ENCODE data around the gene CLIP2.
"Not testable (repeated sequence)": the region's sequence is repeated elsewhere in the genome, so short reads cannot be mapped to it uniquely, and the experiment has no call there.

The CLIP2 gene

DNA sequence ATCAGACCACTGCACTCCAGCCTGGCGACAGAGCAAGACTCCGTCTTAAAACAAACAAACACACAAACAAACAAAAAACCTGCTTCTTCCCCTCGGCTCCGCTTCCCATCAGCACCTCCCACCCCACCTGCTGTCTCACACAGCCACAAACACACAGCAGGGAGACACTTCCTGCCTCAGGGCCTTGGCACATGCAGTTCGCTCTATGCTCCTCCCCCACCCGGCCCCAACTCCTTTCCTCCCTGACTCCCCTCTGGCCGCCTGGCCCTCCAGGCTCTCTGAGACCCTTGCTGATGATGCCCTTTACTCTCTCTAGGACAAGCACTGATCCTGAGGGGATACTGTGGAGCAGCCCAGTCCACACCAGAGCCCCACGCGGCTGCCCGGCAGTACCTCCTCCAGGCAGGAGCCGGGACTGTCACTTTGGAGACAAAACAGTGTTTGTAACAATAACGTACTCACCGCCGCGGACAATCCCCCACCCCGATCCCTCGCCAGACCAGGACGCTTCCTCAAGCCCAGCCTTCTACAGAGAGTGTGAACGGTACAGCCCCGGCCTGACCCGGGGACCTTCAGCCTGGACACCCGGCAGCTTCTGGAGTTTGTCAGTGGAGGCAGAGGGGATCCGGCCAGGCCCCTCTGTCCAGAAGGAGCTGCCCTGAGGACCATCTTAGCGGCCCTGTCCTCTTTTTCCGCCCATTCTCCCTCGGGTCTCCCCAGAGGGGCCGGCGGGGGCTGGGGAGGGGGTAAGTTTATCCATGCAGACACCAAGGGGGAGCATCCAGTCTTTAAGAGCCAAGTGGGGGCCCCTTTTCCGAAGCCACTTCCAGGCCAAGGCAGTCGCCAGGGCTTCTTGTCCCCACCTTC, 114.5 kb downstream of the CLIP2 start:
- FAIRE-seq (no peak), DNase-seq (ENCODE audit: low spot score) (no peak)

DNA sequence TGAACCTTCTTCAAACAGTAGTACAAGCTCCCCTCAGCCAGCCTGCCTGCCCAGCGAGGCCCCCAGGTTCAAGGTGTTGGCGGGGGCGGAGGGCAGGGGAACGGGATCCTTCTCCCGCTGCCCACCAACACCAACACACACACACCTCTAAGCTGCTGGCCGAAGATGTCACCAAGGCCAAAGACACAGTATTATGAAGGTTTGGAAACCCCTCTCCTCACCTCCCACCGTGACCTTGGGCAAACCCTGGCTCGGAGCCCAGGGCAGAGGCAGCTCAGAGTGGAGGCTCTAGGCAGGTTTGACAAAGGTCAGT, 115.1 kb downstream of the CLIP2 start:
- FAIRE-seq (no peak), DNase-seq (ENCODE audit: low spot score) (no peak)

DNA sequence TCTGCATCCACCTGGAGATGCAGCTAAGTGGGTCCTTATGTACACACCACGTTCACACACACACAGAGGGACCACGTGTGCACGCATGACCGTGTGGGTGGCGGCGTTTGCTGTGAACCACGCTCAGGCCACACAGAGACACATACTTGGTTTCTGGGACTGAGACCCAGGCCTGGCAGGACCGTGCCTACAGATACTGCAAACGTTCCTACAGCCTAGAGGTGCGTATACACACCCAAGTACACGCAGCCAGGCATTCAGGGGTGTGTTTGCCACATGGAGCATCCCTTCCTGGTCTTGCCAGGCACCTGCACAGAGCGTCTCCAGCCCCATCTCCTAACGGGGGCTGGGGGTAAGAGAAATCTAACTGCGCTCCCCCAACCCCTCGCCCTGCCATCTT, 115.5 kb downstream of the CLIP2 start:
- FAIRE-seq = no peak
- no peak for DNase-seq (ENCODE audit: low spot score)

DNA sequence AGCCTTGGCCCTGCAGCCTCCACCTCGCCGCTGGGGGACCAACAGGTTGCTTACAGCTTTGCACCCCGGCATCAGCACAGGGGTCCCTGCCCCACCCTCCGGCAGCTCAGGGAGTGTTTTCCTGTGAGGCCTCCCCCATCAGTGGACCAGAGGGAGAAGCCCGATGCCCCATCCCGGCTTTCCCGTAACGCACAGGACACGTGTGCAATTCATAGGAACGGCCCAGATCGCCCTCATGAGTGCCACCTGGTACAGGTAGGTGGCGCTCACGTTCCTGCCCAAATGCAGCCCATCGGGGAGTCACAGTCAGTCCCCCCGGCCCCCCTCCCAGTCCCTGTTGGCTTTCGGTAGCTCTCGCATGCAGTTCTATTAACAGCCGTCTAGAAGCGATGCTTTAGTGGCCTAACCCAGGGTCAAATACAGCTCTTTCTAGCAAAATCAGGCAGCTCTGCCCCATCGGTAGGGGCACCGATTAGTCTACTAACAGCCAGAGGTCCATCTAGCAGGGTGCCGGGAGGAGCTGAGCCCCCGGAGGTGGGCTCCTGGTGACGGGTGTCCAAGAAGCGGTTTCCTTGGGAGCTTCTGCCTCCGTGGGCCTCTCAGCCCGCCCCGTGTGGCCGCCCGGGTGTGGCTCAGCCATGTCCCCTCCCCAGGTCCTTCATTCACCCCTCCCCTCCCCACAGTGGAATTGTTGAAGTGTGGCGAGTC, 116.1 kb downstream of the CLIP2 start:
- DNase-seq (ENCODE audit: low spot score) (no peak), FAIRE-seq (no peak)

DNA sequence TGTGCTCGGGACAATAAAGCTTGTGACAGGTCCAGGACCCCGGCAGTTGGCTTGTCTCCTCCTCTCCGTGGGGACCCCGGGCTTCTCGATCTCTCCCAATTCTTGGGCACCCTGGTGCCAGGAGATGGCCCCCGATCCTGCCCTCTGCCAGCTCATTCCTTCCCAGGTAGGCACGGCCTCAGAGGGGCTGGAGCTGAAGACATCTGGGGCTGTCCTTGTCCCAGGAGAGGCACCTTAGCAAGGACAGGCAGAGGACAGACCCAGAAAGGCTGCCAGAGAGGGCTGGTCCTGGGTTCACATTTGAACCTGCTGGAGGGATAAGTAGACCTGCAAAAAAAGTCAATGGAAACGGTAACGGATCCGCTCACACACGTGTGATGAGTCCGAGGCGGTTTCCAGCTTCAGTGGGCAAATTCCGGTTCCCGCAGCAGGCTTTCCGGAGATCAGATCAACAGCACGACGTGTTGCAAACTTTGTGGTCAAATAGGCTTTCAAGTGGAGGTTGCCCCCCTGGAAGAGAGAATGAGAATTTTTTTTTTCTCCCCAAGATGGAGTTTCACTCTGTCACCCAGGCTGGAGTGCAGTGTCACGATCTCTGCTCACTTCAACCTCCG, 116.8 kb downstream of the CLIP2 start:
- FAIRE-seq (no peak), DNase-seq (ENCODE audit: low spot score) (no peak)

DNA sequence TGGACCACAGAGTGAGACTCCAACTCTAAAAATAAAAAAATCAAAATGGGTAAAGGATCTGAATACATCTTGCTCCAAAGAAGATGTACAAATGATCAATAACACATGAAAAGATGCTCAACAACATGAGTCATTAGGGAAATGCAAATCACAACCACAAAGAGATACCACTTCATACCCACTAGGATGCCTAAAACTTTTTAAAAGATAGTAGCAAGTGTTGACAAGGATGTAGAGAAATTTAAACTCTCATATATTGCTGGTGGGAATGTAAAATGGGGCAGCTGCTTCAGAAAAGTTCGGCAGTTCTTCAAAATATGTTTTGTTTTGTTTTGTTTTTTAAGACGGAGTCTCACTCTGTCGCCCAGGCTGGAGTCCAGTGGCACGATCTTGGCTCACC, 118.8 kb downstream of the CLIP2 start:
- DNase-seq (ENCODE audit: low spot score) (no peak), FAIRE-seq (no peak)

DNA sequence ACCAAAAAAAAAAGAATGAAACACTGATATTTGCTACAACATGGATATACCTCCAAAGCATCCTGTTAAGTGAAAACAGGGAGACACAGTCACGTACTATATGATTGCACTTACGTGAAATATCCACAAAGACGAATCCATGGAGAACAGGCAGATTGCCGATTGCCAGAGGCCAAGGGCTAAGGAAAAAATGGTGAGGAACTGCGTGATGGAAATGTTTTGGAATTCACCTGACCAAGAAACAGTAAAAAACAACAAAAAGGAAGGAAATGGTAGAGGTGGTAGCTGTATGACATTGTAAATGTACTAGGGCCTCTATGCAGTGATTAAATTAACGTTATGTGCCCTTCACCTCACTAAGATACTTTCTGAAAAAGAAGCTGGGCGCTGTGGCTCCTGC, 120.4 kb downstream of the CLIP2 start:
- FAIRE-seq (no peak), DNase-seq (ENCODE audit: low spot score) (no peak)

DNA sequence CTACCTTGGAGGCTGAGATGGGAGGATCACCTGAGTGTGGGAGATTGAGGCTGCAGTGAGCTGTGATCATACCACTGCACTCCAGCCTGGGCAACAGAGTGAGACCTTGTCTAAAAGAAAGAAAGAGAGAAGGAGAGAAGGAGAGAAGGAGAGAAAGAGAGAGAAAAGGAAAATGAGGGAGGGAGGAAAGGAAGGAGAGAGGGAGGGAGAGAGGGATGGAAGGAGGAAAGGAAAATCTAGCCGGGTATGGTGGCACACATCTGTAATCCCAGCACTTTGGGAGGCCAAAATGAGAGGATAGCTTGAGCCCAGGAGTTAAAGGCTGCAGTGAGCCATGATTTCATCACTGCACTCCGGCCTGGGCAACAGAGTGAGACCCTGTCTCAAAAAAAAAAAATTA, 121.6 kb downstream of the CLIP2 start:
- no peak for DNase-seq (ENCODE audit: low spot score)
- FAIRE-seq = no peak

DNA sequence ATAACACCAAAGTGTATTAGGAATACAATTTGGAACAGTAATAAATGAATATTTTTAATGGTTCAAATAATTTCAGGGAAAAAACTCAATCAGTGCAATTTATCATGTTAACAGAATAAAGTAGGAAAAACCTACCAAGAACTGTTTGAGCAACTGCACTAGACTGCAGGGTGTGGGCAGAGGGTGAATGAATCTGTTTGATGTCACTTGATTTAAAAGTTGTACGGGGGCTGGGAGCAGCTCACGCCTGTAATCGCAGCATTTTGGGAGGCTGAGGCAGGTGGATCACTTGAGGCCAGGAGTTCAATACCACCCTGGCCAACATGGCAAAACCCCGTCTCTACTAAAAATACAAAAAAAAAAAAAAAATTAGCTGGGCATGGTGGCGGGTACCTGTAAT, 122.4 kb downstream of the CLIP2 start:
- FAIRE-seq; DNase-seq (ENCODE audit: low spot score): not testable (repeated sequence)

DNA sequence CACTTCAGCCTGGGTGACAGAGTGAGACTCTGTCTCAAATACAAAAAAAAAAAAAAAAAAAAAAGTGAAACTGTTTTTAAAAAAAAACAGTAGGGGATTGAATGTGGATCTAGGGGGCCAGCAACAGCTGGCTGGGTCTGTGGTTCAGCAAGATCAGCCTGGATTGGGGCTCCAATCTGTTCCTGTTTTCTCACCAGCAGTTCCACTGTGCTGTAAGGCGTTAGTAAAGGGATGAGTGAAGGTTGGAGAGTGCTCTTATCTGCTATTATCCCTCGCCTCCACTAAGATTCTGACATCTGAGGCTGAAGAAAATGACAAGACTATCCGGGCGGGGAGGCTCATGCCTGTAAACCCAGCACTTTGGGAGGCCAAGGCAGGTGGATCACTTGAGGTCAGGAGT, 122.8 kb downstream of the CLIP2 start:
- DNase-seq (ENCODE audit: low spot score) = no peak
- no peak for FAIRE-seq

DNA sequence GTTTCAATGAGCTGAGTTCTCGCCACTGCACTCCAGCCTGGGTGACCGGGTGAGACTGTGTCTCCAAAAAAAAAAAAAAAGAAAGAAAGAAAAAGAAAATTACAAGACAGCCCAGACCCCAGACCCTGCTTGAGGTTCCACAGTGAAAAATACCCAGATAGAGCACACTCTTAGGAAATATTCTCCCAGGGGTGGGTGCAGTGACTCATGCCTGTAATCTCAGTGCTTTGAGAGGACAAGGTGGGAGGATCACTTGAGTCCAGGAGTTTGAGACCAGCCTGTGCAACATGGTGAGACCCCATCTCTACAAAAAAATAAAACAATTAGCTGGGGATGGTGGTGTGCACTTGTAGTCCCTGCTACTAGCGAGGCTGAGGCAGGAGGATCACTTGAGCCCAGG, 123.4 kb downstream of the CLIP2 start:
- DNase-seq (ENCODE audit: low spot score) (no peak), FAIRE-seq (no peak)

DNA sequence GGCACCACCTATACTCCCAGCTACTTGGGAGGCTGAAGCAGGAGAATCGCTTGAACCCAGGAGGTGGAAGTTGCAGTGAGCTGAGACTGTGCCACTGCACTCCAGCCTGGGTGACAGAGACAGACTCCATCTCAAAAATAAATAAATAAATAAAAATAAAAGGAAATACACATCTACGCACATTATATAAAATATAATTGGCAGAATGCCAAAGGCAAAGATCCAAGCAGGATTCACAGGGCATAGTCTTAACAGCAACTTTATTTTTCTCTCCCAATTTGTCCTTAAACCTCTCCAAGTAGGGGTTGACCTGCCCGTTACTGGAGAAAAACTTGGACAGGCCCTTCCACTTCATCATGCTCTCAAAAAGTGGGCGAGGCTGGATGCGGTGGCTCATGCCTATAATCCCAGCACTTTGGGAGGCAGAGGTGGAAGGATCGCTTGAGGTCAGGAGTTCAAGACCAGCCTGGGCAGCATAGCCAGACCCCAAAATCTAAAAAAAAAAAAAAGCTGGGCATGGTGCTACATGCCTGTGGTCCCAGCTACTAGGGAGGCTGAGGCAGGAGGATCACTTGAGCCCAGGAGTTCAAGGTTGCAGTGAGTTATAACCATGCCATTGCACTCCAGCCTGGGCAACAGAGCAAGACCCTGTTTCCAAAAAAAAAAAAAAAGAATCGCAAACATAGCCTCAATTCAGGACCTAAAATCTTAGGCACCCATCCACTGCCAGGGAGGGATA, 125.6 kb downstream of the CLIP2 start:
- not testable (repeated sequence) for FAIRE-seq

DNA sequence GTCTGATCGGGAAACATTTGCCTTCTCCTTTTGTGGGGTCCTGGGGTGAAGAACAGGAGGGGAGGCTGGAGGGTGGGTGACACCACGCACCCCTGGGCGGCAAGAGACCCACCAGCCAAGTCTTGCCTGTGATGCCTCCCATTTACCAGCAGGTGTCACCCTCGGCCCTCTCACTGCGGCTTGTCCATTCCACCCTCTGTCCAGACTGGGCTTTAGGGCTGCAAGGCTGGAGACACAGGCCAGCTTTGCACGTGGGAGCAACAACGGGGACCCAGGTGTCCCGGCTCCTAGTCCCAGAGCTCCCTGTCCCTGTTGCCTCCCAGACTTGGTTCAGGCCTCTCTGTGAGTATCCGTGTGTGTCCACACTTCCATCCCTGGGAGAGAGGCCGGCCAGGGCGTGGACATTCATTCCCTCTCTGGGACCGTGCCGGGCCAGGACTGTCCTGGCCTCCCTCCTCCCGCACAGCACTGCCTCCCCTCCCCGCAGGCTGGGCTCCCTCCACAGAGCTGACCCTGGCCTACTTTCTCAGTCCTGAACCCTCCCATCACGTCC, 128.3 kb downstream of the CLIP2 start:
- FAIRE-seq (no peak), DNase-seq (ENCODE audit: low spot score) (peak; percentile 86)

More for the DNA sequence above, 125.6 kb downstream of the CLIP2 start:
- DNase-seq (ENCODE audit: low spot score) = not testable (repeated sequence)

DNA sequence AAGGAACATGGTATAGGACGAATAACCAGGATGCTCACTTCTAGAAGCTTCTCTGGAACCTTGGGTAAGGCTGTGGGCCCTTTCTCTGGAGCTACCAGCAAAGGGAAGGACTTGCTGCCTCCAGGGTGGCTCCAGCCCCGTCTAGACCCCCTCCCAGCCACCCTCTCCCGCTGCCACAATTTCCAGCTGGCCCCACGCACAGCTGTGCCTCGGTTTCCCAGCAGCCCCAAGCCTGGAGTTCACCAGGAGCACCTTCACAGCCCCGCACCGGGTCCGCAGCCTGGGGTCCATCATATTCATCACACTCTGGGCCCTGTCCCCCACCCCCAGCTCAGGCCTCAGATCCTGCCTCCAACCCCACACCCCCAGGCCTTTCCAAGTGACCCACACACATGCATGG, 128.9 kb downstream of the CLIP2 start:
- no peak for DNase-seq (ENCODE audit: low spot score)
- no peak for FAIRE-seq

DNA sequence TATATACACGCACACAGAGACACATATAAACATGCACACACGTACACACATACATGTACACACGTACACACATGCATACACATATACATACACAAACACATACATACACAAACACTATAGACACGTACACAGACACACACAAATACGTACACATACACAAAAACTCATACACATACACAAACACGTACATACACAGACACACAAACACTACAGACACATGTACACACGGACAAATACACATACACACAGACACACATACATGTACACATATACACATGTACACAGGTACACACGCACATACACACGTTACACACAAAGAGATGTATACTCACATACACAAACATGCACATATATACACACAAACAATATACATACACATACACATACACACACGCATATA, 129.3 kb downstream of the CLIP2 start:
- peak; percentile 72 for FAIRE-seq

DNA sequence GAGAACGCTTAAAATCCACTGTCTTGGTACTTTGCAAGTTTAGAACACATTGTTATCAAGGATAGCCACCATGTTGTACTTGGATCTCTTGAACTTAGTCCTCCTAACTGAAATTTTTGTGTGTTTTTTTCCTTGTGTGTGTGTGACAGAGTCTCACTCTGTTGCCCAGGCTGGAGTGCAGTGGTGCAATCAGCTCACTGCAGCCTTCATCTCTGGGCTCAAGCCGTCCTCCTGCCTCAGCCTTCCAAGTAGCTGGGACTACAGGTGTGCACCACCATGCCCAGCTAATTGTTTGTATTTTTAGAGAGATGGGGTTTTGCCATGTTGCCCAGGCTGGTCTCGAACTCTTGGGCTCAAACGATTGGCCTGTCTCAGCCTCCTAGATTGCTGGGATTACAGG, 130.0 kb downstream of the CLIP2 start:
- not testable (repeated sequence) for FAIRE-seq

More for the DNA sequence above, 129.3 kb downstream of the CLIP2 start:
- DNase-seq (ENCODE audit: low spot score) = no peak

DNA sequence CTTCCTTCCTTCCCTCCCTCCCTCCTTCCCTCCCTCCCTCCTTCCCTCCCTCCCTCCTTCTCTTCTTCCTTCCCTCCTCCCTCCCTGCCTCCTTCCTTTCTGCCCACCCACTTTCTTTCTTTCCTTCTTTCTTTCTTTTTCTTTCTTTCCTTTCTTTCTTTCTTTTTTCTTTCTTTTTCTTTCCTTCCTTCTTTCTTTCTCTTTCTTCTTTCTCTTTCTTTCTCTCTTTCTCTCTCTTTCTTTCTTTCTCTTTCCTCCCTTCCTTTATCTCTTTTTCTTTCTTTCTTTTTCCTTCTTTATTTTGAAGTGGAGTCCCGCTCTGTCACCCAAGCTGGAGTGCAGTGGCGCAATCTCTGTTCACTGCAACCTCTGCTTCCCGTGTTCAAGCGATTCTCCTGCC, 130.8 kb downstream of the CLIP2 start:
- FAIRE-seq (no peak), DNase-seq (ENCODE audit: low spot score) (no peak)

More for the DNA sequence above, 130.0 kb downstream of the CLIP2 start:
- DNase-seq (ENCODE audit: low spot score) = not testable (repeated sequence)

DNA sequence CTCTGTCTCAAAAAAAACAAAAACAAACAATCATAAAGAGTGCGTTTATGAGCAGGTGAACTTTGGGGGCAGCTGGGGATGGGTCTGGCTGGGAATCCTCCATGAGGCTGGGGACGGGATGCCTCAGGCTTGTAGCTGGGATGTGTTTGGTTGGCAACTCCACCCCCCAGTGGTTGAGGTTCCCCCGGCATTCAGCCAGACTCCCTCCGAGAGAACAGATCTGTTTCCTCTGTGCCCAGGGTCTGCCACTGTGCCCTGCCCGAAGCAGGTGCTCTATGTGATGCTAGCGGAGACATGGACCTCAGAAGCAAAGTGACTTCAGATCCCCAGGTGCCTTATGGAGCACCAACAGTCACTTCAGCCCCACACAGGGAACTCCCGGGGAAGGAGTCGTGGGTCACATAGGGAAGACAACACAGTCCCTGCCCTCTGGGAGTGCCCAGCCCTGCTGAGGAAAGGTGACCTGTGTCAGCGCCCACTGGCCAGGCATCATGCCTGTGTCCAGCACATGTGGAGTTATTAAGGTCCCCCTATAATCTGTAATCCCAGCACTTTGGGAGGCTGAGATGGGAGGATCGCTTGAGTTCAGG, 135.2 kb downstream of the CLIP2 start:
- FAIRE-seq = no peak
- DNase-seq (ENCODE audit: low spot score) = no peak

DNA sequence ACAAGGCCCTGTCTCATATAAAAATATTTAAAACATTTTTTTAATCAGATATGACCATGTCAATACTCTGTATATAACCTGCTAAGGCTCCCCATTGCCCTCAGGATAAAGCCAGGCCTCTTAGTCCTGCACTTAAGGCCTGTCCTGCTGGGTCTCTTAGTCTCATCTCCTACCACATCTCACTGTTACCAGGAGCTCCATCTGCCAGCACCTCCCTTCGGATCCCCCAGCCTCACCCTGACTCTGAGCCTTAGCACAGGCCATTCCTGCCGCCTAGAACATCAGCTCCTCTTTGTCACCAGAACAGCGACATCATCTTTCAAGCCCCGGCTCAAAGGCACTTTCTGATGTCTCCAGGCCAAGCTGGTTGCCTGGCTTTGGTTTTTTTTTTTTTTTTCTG, 138.8 kb downstream of the CLIP2 start:
- no peak for DNase-seq (ENCODE audit: low spot score)
- no peak for FAIRE-seq

DNA sequence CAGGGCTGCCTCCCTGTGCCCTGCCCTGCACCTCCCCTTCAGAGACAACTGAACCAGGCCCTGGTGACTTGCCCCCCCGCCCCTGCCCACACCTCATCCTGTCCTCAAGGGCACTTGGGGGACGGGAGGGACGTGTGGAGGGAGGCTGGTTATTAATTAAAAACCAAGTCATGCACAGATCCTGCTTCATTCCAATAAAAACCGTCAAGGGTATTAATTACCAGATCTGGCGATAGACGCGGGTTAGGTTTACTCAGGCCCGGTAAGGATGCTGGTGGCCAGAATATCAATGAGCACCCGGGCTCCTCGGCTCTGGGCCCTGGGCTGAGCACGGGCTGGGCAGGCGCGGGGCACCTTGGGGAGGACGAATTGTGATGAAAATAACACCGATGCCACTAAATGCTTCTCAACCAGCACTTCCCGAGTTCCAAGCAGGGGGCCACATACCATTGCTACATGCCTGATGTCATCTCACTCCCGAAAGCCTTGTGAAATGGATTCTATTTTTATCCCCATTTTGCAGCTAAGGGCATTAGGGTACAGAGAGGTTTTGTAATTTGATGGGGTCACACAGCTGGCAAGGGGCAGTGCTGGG, 140.0 kb downstream of the CLIP2 start:
- DNase-seq (ENCODE audit: low spot score) = no peak

DNA sequence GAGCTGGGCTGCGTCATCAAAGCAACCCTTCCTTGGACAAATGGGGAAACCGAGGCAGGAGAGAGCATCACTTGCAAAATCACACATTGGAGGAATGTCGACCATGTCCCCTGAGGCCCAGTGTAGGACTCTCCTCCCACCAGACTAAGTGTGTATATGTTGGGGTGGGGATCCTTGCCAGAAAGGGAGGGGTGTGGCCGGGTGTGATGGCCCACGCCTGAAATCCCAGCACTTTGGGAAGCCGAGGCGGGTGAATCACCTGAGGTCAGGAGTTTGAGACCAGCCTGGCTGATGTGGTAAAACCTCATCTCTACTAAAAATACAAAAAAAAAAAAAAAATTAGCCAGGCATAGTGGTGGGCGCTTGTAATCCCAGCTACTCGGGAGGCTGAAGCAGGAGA, 141.2 kb downstream of the CLIP2 start:
- DNase-seq (ENCODE audit: low spot score) = not testable (repeated sequence)

More for the DNA sequence above, 140.0 kb downstream of the CLIP2 start:
- FAIRE-seq = no peak

More for the DNA sequence above, 141.2 kb downstream of the CLIP2 start:
- not testable (repeated sequence) for FAIRE-seq

Data from urothelium cell line (cell line).